A673 (cell line): ENCODE data around the gene TMEM255B.

Source experiments
- CTCF ChIP-seq: fragments of 300-800, 200-600 bp; sonication (generic); conservative IDR thresholded peaks from 2 replicates; pipeline ENCODE4 v1.5.1; 2017; ENCODE audit warnings: low read depth, mild to moderate bottlenecking, antibody characterized with exemption, low read length, moderate library complexity, mixed read lengths
- EZH2 ChIP-seq: fragments of 200-600 bp; sonication (generic); IDR thresholded peaks from 2 replicates; pipeline ENCODE4 v1.6.1; 2017; ENCODE audit warnings: borderline replicate concordance, low read depth, mild to moderate bottlenecking, mixed read lengths, antibody characterized with exemption, low read length; ENCODE audit not compliant: poor library complexity, severe bottlenecking

GRCh38 chr13:113766035-113766800, 7.2 kb downstream of the TMEM255B start:
- TF ChIP-seq CTCF (no peak), EZH2 (no peak)
